GM12872 (cell line): Measurements from ENCODE around the gene TCN2.

Source experiments
- CTCF ChIP-seq: IDR thresholded peaks from 3 replicates; pipeline ENCODE4 v1.5.1; 2011; ENCODE audit warnings: low read depth, mild to moderate bottlenecking, low read length, moderate library complexity; ENCODE audit not compliant: insufficient read depth

TCN2 gene

GRCh38 chr22:30646518-30647160 lies 39.7 kb downstream of the TCN2 start:
- no peak for TF ChIP-seq CTCF

DNA sequence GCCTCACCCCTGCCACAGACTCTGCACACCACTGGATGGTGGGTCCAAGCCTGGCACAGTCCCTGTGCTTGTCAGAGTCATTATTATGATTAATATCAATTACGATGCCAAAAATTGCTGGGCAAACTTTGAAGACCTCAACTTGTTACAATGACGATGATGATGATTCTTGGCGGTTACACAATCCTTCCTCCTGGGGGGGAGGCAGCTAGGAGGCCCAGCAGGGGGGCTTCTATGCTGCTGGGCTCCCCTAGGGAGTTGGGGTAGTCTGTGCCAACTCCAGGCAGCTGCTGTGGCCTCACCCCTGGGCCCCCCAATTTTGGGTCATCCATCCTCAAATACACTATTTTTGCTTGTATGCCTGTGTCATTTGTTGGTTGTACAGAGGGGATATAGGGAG lies 40.6 kb downstream of the TCN2 start:
- no peak for TF ChIP-seq CTCF

GRCh38 chr22:30648825-30649224 lies 41.9 kb downstream of the TCN2 start:
- TF ChIP-seq CTCF: no peak

DNA sequence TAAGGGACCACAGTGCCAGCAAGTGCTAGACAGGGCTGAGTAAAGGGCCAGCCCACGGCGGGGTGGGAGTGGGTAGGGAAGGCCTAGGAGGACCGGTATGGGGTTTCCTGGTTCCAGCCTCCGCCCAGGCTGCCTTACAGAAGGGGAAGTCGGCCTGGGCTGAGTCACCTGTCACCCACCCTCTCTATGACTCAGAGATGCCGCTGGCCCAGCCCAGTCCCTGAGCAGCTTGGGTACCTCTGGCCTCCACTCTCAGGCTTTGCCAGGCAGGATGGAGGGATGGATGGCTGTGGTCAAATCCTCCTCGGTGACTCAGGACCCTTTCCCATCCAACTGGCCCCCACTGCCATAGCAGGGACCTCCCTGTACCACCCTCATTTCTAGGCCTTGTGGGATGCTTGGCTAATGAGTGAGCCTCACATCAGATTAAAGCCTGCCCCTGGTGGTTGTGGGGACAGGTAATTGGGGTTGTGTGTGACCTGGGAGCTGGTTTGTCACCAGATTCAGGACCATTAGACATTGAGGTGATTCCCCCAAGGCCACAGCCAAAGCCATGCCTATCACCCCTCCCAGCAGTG lies 42.5 kb downstream of the TCN2 start:
- TF ChIP-seq CTCF: no peak

DNA sequence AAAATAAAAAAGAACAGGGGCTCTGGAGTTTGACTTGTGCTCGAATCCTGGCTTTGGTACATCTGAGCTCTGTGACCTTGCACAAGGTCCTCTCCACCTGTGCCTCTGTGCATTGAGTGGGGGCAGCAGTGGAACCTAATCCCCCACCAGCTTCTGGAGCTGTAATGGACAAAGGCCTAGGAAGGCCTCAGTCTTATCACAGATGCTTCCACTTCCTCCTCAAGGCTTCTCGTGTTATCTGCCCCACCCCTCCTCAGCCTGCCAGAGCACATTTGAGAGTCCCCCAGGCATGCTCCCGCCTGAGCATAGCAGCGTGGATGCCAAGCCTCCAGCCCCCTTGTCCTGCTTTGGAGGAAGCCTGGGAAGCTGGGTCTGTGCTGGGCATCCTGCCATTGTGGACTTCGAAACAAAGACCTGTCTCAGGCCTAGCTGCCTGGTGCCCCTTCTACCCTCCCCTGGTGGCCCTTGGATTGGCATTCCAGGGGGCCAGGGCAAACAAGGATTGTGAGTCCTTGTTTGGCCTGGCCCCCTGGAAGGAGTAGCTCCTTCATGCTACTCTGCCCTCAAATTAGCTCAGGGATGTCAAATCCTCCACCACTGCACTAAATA lies 43.6 kb downstream of the TCN2 start:
- TF ChIP-seq CTCF: no peak

- no peak for TF ChIP-seq CTCF
These were observed 45.9 kb downstream of the TCN2 start for GRCh38 chr22:30652852-30653251.

GRCh38 chr22:30654361-30654760 lies 47.4 kb downstream of the TCN2 start:
- TF ChIP-seq CTCF: no peak
